Placental pericyte (primary cell): ENCODE results near the gene TMEFF1. TPM values are rescaled to one million over a fixed set of nuclear protein-coding genes. Genes with fewer than 3 reads are reported as not detected.

Experiments
- total RNA-seq: library from RNA; depleted of rRNA; stranded (reverse); fragments of >200 nt; gene quantifications from 2 replicates; pipeline ENCODE4 v1.2.3, GENCODE V29; 2012

TMEFF1 gene
- 0.88 and 1.6 TPM in 2 replicates for total RNA-seq

GRCh38 chr9:100472788-100473275 is at the start of gene TMEFF1:
Gene TMEFF1 (plus strand): TSS chr9:100473149. CDS start chr9:100473545, 396 bp downstream.

GRCh38 chr9:100426530-100427365 is 46.2 kb upstream of the TMEFF1 start, which contains the start of gene MSANTD3:
Gene MSANTD3 (plus strand): TSS chr9:100427143. CDS start chr9:100441939, 14,796 bp downstream.

GRCh38 chr9:100577776-100578448 is 105.0 kb downstream of the TMEFF1 start, which contains the start of gene CAVIN4:
Gene CAVIN4 (plus strand): TSS chr9:100578079. CDS start chr9:100578144, 65 bp downstream.

Other genes starting within 250 kb of the TMEFF1 start
- gene TEX10, start 120.2 kb upstream of the TMEFF1 start, total RNA-seq = 24.9 and 51.3 TPM in 2 replicates
- gene MSANTD3, start 46.0 kb upstream of the TMEFF1 start, total RNA-seq = 44.2 and 94.9 TPM in 2 replicates
- 0.66 and 3.7 TPM in 2 replicates for gene CAVIN4, start 104.9 kb downstream of the TMEFF1 start, total RNA-seq